NT2/D1 (cell line): Measurements from ENCODE around the gene EPHA6.

Experiments used
- DNase-seq: peaks from one replicate; pipeline ENCODE4 v3.0.0-alpha.2; 2011; ENCODE audit warnings: low read depth, low spot score
- H3K27me3 ChIP-seq: 2 replicates; pipeline ENCODE4 v1.6.0; 2011; ENCODE audit warnings: mild to moderate bottlenecking; ENCODE audit not compliant: insufficient read length, insufficient read depth
- H3K36me3 ChIP-seq: 2 replicates; pipeline ENCODE4 v1.6.1; 2011; ENCODE audit warnings: mild to moderate bottlenecking, low read length, mixed read lengths; ENCODE audit not compliant: insufficient read depth, insufficient read length
- H3K4me1 ChIP-seq: 2 replicates; pipeline ENCODE4 v1.5.1; 2011; ENCODE audit not compliant: insufficient read depth, insufficient read length
- H3K4me3 ChIP-seq: 2 replicates; pipeline ENCODE4 v1.5.1; 2011; ENCODE audit warnings: low read depth; ENCODE audit not compliant: insufficient read length
- H3K9ac ChIP-seq: 2 replicates; pipeline ENCODE4 v1.6.0; 2011; ENCODE audit warnings: low read depth; ENCODE audit not compliant: insufficient read length
- H3K9me3 ChIP-seq: 2 replicates; pipeline ENCODE4 v1.5.1; 2011; ENCODE audit warnings: mild to moderate bottlenecking, low read length; ENCODE audit not compliant: insufficient read depth
- SUZ12 ChIP-seq: IDR thresholded peaks from 2 replicates; pipeline ENCODE4 v1.6.1; 2011; ENCODE audit not compliant: insufficient read length, insufficient read depth; ENCODE audit errors: extremely low read depth
- YY1 ChIP-seq: IDR thresholded peaks from 2 replicates; pipeline ENCODE4 v1.6.1; 2011; ENCODE audit not compliant: insufficient read length, insufficient read depth
- ZNF274 ChIP-seq: IDR thresholded peaks from 2 replicates; pipeline ENCODE4 v1.6.1; 2011; ENCODE audit warnings: mild to moderate bottlenecking, low read depth, low read length

EPHA6 gene

GRCh38 chr3:97698691-97699090 is 884.3 kb downstream of the EPHA6 start:
- no peaks in the 10 kb centered on the region for H3K9me3 ChIP-seq
- TF ChIP-seq YY1: no peak
- TF ChIP-seq SUZ12: no peak
- no peak for TF ChIP-seq ZNF274
- no peaks in the 10 kb centered on the region for H3K36me3 ChIP-seq
- H3K4me1 ChIP-seq: no peaks in the 10 kb centered on the region
- H3K9ac ChIP-seq: no peak overlapping the region
- DNase-seq: no peak
- H3K4me3 ChIP-seq: no peak overlapping the region
- no peaks in the 10 kb centered on the region for H3K27me3 ChIP-seq

GRCh38 chr3:97699889-97700288 is 885.5 kb downstream of the EPHA6 start:
- no peak overlapping the region for H3K4me3 ChIP-seq
- no peaks in the 10 kb centered on the region for H3K4me1 ChIP-seq

GRCh38 chr3:97705764-97706163 is 891.4 kb downstream of the EPHA6 start:
- DNase-seq: no peak
- H3K4me1 ChIP-seq: no peaks in the 10 kb centered on the region
- no peak overlapping the region for H3K9ac ChIP-seq
- TF ChIP-seq ZNF274 (no peak), SUZ12 (no peak), YY1 (no peak)
- peaks cover 15% of the 10 kb centered on the region; the same call in 1 of the 2 replicates for H3K9me3 ChIP-seq
- H3K36me3 ChIP-seq: no peaks in the 10 kb centered on the region
- no peaks in the 10 kb centered on the region for H3K27me3 ChIP-seq
- H3K4me3 ChIP-seq: no peak overlapping the region

More at GRCh38 chr3:97699889-97700288, 885.5 kb downstream of the EPHA6 start:
- Histone ChIP-seq H3K9ac (no peak overlapping the region), H3K27me3 (no peaks in the 10 kb centered on the region), H3K9me3 (no peaks in the 10 kb centered on the region), H3K36me3 (no peaks in the 10 kb centered on the region)
- TF ChIP-seq ZNF274 (no peak), SUZ12 (no peak), YY1 (no peak)
- no peak for DNase-seq

- Histone ChIP-seq H3K27me3 (no peaks in the 10 kb centered on the region), H3K4me1 (no peaks in the 10 kb centered on the region), H3K9ac (no peak overlapping the region), H3K9me3 (peaks cover 15% of the 10 kb centered on the region; the same call in 1 of the 2 replicates), H3K4me3 (no peak overlapping the region), H3K36me3 (no peaks in the 10 kb centered on the region)
- TF ChIP-seq ZNF274 (no peak), YY1 (no peak), SUZ12 (no peak)
- no peak for DNase-seq
Measured at GRCh38 chr3:97706226-97706625, 891.8 kb downstream of the EPHA6 start.

- TF ChIP-seq ZNF274 (no peak), YY1 (no peak), SUZ12 (no peak)
- no peaks in the 10 kb centered on the region for H3K27me3 ChIP-seq
- no peak for DNase-seq
- H3K36me3 ChIP-seq: no peaks in the 10 kb centered on the region
- no peaks in the 10 kb centered on the region for H3K4me1 ChIP-seq
- H3K4me3 ChIP-seq: no peak overlapping the region
- peaks cover 15% of the 10 kb centered on the region; the same call in 1 of the 2 replicates for H3K9me3 ChIP-seq
- H3K9ac ChIP-seq: no peak overlapping the region
Measured at GRCh38 chr3:97711654-97712053, 897.3 kb downstream of the EPHA6 start.

GRCh38 chr3:97712919-97713318 is 898.5 kb downstream of the EPHA6 start:
- Histone ChIP-seq H3K4me3 (no peak overlapping the region), H3K4me1 (no peaks in the 10 kb centered on the region), H3K36me3 (no peaks in the 10 kb centered on the region), H3K27me3 (no peaks in the 10 kb centered on the region), H3K9ac (no peak overlapping the region), H3K9me3 (peaks cover 15% of the 10 kb centered on the region; the same call in 1 of the 2 replicates)
- DNase-seq: no peak
- TF ChIP-seq YY1 (no peak), SUZ12 (no peak), ZNF274 (no peak)

GRCh38 chr3:97713634-97714033 is 899.2 kb downstream of the EPHA6 start:
- Histone ChIP-seq H3K27me3 (no peaks in the 10 kb centered on the region), H3K9ac (no peak overlapping the region), H3K4me3 (no peak overlapping the region), H3K9me3 (peaks cover 11% of the 10 kb centered on the region; the same call in 1 of the 2 replicates), H3K4me1 (no peaks in the 10 kb centered on the region), H3K36me3 (no peaks in the 10 kb centered on the region)
- DNase-seq: no peak
- no peak for TF ChIP-seq ZNF274
- no peak for TF ChIP-seq YY1
- no peak for TF ChIP-seq SUZ12
